Endothelial cell (in vitro differentiated cells): ENCODE measurements around the gene AGPAT2. TPM values are rescaled to one million over a fixed set of nuclear protein-coding genes. Genes with fewer than 3 reads are reported as not detected.

ENCODE experiments used
- DNase-seq: peaks from one replicate; pipeline ENCODE4 v3.0.0; 2021; ENCODE audit warnings: low spot score
- H3K27ac Mint-ChIP-seq: one replicate; pipeline ENCODE4 v1.8.0; 2021; ENCODE audit warnings: mixed read lengths, inconsistent platforms; ENCODE audit not compliant: unreplicated experiment
- H3K27me3 Mint-ChIP-seq: one replicate; pipeline ENCODE4 v1.8.0; 2021; ENCODE audit warnings: mild to moderate bottlenecking, moderate library complexity, mixed read lengths, inconsistent platforms; ENCODE audit not compliant: unreplicated experiment
- H3K36me3 Mint-ChIP-seq: one replicate; pipeline ENCODE4 v1.8.0; 2021; ENCODE audit warnings: mild to moderate bottlenecking, low read depth, mixed read lengths, inconsistent platforms; ENCODE audit not compliant: unreplicated experiment
- H3K4me1 Mint-ChIP-seq: one replicate; pipeline ENCODE4 v1.8.0; 2021; ENCODE audit warnings: mild to moderate bottlenecking, mixed read lengths, inconsistent platforms; ENCODE audit not compliant: unreplicated experiment
- H3K4me3 Mint-ChIP-seq: one replicate; pipeline ENCODE4 v1.8.0; 2021; ENCODE audit warnings: mild to moderate bottlenecking, mixed read lengths, inconsistent platforms; ENCODE audit not compliant: unreplicated experiment
- H3K9me3 Mint-ChIP-seq: one replicate; pipeline ENCODE4 v1.8.0; 2021; ENCODE audit warnings: mixed read lengths, inconsistent platforms; ENCODE audit not compliant: unreplicated experiment
- CTCF ChIP-seq: fragments of 200-600 bp; sonication (generic); IDR thresholded peaks from one replicate; pipeline ENCODE4 v1.5.0; 2021; ENCODE audit warnings: antibody characterized with exemption; ENCODE audit not compliant: unreplicated experiment
- total RNA-seq: library from RNA; stranded (reverse); fragmentation: NEBNext Ultra II Directional; extraction: Animal tissue kit (Norgen Biotek cat#: 25700); gene quantifications from one replicate; pipeline ENCODE4 v1.2.1, GENCODE V29; 2021; ENCODE audit not compliant: unreplicated experiment

The AGPAT2 gene
- total RNA-seq, 1 donor from 2014 or later: 38.9 TPM

- peaks cover 8% of the 10 kb centered on the region for H3K4me1 Mint-ChIP-seq
- no peak overlapping the region for H3K4me3 Mint-ChIP-seq
- peaks cover 58% of the 10 kb centered on the region for H3K27me3 Mint-ChIP-seq
- peaks cover 34% of the 10 kb centered on the region for H3K36me3 Mint-ChIP-seq
- no peak for TF ChIP-seq CTCF
- no peaks in the 10 kb centered on the region for H3K9me3 Mint-ChIP-seq
- no peak overlapping the region for H3K27ac Mint-ChIP-seq
- DNase-seq: peak; percentile 58
Observed at GRCh38 chr9:136665704-136666371, 21.4 kb downstream of the AGPAT2 start.

DNA sequence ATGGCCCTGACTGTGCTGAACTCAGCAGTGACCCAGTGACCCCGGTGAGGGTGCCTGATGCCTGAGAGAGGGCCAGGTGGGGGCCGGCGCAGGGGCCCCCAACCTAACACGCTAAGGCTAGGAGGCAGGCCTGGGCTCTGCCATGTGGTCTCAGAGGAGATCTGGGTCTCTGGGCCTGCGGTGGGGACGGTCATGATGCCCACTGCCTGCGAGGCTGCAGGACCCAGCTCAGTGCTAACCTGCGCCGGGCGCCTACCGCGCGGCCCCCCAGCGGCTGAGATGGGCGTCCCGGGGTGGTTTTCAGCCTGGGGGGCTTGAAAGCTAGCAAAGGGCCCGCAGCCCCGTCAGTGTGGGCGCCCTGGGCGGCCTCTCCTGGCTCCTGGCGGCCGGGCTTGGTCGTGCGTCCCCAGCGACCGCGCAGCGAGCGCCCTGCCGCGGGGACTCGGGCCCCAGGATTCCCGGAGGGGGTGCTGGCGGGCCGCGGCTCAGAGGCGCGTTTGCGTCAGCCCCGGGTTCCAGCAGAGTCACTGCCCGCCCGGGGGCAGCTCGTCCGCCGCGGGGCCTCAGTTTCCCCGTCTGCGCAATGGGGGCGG, 22.1 kb downstream of the AGPAT2 start:
- peaks cover 34% of the 10 kb centered on the region for H3K36me3 Mint-ChIP-seq
- TF ChIP-seq CTCF: no peak
- peaks cover 8% of the 10 kb centered on the region for H3K4me1 Mint-ChIP-seq
- peak overlapping the region; percentile 84 for H3K27ac Mint-ChIP-seq
- peaks cover 51% of the 10 kb centered on the region for H3K27me3 Mint-ChIP-seq
- peak overlapping the region; percentile 96 for H3K4me3 Mint-ChIP-seq
- DNase-seq: no peak
- no peaks in the 10 kb centered on the region for H3K9me3 Mint-ChIP-seq

GRCh38 chr9:136664000-136664915, 23.0 kb downstream of the AGPAT2 start:
- Mint-ChIP-seq H3K36me3 (peaks cover 34% of the 10 kb centered on the region), H3K9me3 (no peaks in the 10 kb centered on the region), H3K4me3 (peak overlapping the region; percentile 96), H3K27ac (peak overlapping the region; percentile 84), H3K4me1 (peaks cover 8% of the 10 kb centered on the region), H3K27me3 (peaks cover 44% of the 10 kb centered on the region)
- no peak for DNase-seq
- TF ChIP-seq CTCF: no peak

DNA sequence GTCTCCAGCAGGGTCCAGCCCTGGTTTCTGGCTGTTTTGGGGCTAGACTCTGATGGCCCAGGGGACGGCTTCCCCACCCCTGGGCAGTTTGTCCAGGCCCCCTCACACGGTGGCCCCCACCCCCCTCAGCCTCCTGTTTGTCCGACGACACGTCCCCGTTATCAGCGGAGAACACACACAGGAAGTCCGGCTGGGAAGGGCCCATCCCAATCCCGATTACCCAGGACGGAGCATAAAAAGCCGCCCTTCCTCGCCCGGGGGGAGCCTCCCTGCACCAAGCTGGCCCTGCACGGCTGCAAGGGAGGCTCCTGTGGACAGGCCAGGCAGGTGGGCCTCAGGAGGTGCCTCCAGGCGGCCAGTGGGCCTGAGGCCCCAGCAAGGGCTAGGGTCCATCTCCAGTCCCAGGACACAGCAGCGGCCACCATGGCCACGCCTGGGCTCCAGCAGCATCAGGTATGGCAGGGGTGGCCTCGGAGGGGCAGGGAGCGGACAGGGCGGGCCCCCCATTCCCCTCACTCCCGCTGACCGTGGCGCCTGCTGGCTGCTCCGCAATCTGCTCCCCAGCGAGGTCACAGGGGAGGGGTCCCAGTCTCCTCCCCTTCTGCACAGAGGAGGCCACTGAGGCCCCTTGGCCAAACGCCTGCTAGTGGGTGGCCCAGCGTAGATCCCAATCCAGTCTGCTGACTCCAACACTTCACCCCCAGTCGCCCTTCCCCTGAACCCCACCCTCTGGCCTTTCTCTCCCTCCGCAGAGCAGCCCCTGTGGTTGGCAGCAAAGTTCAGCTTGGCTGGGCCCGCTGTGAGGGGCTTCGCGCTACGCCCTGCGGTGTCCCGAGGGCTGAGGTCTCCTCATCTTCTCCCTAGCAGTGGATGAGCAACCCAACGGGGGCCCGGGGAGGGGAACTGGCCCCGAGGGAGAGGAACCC, 24.3 kb downstream of the AGPAT2 start, which contains the start of gene EGFL7:
EGFL7 (plus strand) TSS at position 261 of the 926 bp plus-strand sequence. CDS start 5,367 bp downstream, outside the sequence.
- DNase-seq: peak; percentile 86
- H3K4me1 Mint-ChIP-seq: peaks cover 5% of the 10 kb centered on the region
- H3K4me3 Mint-ChIP-seq: peak within 1 kb of the TSS; percentile 96
- peaks cover 28% of the 10 kb centered on the region for H3K36me3 Mint-ChIP-seq
- no peaks in the 10 kb centered on the region for H3K9me3 Mint-ChIP-seq
- peaks cover 32% of the 10 kb centered on the region for H3K27me3 Mint-ChIP-seq
- peak within 1 kb of the TSS; percentile 91 for H3K27ac Mint-ChIP-seq
- TF ChIP-seq CTCF: no peak
